MM.1S (cell line): ENCODE results near the gene KHDC1L.
"Not testable (repeated sequence)": the region's sequence is repeated elsewhere in the genome, so short reads cannot be mapped to it uniquely, and the experiment has no call there.

Source experiments
- DNase-seq: peaks from one replicate; pipeline ENCODE4 v3.0.0-alpha.2; 2015
- H2AFZ ChIP-seq: fragments of 300-600 bp; sonication (generic); 2 replicates; pipeline ENCODE4 v1.6.0; 2016; ENCODE audit warnings: antibody characterized with exemption, low read length
- H3F3A ChIP-seq: fragments of 300-600 bp; sonication (generic); 2 replicates; pipeline ENCODE4 v1.6.1; 2016; ENCODE audit warnings: mild to moderate bottlenecking, antibody characterized with exemption, low read length, moderate library complexity, mixed read lengths; ENCODE audit not compliant: insufficient read depth
- H3K27ac ChIP-seq: fragments of 300-600 bp; sonication (generic); 2 replicates; pipeline ENCODE4 v1.5.1; 2016; ENCODE audit warnings: mild to moderate bottlenecking, low read length
- H3K27me3 ChIP-seq: fragments of 300-600 bp; sonication (generic); replicated peaks from 2 replicates; pipeline ENCODE4 v1.6.0; 2016; ENCODE audit warnings: low read length; ENCODE audit not compliant: insufficient read depth
- H3K36me3 ChIP-seq: fragments of 300-600 bp; sonication (generic); replicated peaks from 2 replicates; pipeline ENCODE4 v1.6.1; 2016; ENCODE audit warnings: mild to moderate bottlenecking, low read length, mixed read lengths; ENCODE audit not compliant: insufficient read depth
- H3K4me1 ChIP-seq: fragments of 300-600 bp; sonication (generic); 2 replicates; pipeline ENCODE4 v1.6.1; 2016; ENCODE audit warnings: low read length, mixed read lengths
- H3K4me2 ChIP-seq: fragments of 300-600 bp; sonication (generic); 2 replicates; pipeline ENCODE4 v1.6.0; 2016; ENCODE audit warnings: low read depth, low read length
- H3K4me3 ChIP-seq: fragments of 300-600 bp; sonication (generic); 2 replicates; pipeline ENCODE4 v1.5.1; 2016; ENCODE audit warnings: low read length, mixed read lengths
- H3K79me2 ChIP-seq: fragments of 300-600 bp; sonication (generic); 2 replicates; pipeline ENCODE4 v1.6.1; 2016; ENCODE audit warnings: mixed run types, low read length, mixed read lengths
- H3K9ac ChIP-seq: fragments of 300-600 bp; sonication (generic); 2 replicates; pipeline ENCODE4 v1.6.1; 2016; ENCODE audit warnings: low read length, mixed read lengths
- H3K9me2 ChIP-seq: fragments of 300-600 bp; sonication (generic); replicated peaks from 2 replicates; pipeline ENCODE4 v1.6.1; 2016; ENCODE audit warnings: mild to moderate bottlenecking, low read length, mixed read lengths; ENCODE audit not compliant: insufficient read depth
- H3K9me3 ChIP-seq: fragments of 300-600 bp; sonication (generic); replicated peaks from 2 replicates; pipeline ENCODE4 v1.6.1; 2016; ENCODE audit warnings: mild to moderate bottlenecking, low read length, mixed read lengths; ENCODE audit not compliant: insufficient read depth
- H4K20me1 ChIP-seq: fragments of 300-600 bp; sonication (generic); 2 replicates; pipeline ENCODE4 v1.6.1; 2016; ENCODE audit warnings: mild to moderate bottlenecking, low read length, moderate library complexity, mixed read lengths; ENCODE audit not compliant: insufficient read depth
- CTCF ChIP-seq: fragments of 300-600 bp; sonication (generic); IDR thresholded peaks from 2 replicates; pipeline ENCODE4 v1.5.1; 2016; ENCODE audit warnings: antibody characterized with exemption, low read length, mixed read lengths
- EZH2 ChIP-seq: fragments of 300-600 bp; sonication (generic); optimal IDR thresholded peaks from 2 replicates; pipeline ENCODE3; 2017; ENCODE audit warnings: low read depth, mild to moderate bottlenecking, antibody characterized with exemption, low read length, mixed read lengths
- EZH2phosphoT487 ChIP-seq: fragments of 300-600 bp; sonication (generic); IDR thresholded peaks from 2 replicates; pipeline ENCODE4 v1.6.1; 2018; ENCODE audit warnings: antibody characterized with exemption, low read length

Gene KHDC1L

GRCh38 chr6:73203098-73203497 lies 22.2 kb downstream of the KHDC1L start:
- DNase-seq, result no peak
- H4K20me1 ChIP-seq, result no peaks in the 10 kb centered on the region
- no peak overlapping the region for H3K4me3 ChIP-seq
- no peaks in the 10 kb centered on the region for H3K36me3 ChIP-seq
- TF ChIP-seq CTCF (no peak), EZH2phosphoT487 (no peak), EZH2 (no peak)
- no peak overlapping the region for H3K4me2 ChIP-seq
- no peaks in the 10 kb centered on the region for H3K9me3 ChIP-seq
- no peak overlapping the region for H3K27ac ChIP-seq
- no peaks in the 10 kb centered on the region for H3K9me2 ChIP-seq
- no peaks in the 10 kb centered on the region for H3K27me3 ChIP-seq
- no peak overlapping the region for H3K9ac ChIP-seq
- no peaks in the 10 kb centered on the region for H3K79me2 ChIP-seq
- H3F3A ChIP-seq, result no peaks in the 10 kb centered on the region
- H3K4me1 ChIP-seq, result no peaks in the 10 kb centered on the region
- H2AFZ ChIP-seq, result no peak overlapping the region

GRCh38 chr6:73200735-73201134 lies 24.6 kb downstream of the KHDC1L start:
- no peak overlapping the region for H3K9ac ChIP-seq
- H3K36me3 ChIP-seq, result no peaks in the 10 kb centered on the region
- H3K27me3 ChIP-seq, result no peaks in the 10 kb centered on the region
- no peaks in the 10 kb centered on the region for H4K20me1 ChIP-seq
- H2AFZ ChIP-seq, result no peak overlapping the region
- no peak overlapping the region for H3K27ac ChIP-seq
- no peaks in the 10 kb centered on the region for H3K4me1 ChIP-seq
- no peaks in the 10 kb centered on the region for H3F3A ChIP-seq
- no peak overlapping the region for H3K4me2 ChIP-seq
- no peaks in the 10 kb centered on the region for H3K9me2 ChIP-seq
- no peak for DNase-seq
- H3K4me3 ChIP-seq, result no peak overlapping the region
- TF ChIP-seq EZH2phosphoT487, result no peak
- no peak for TF ChIP-seq EZH2
- no peak for TF ChIP-seq CTCF
- no peaks in the 10 kb centered on the region for H3K79me2 ChIP-seq
- H3K9me3 ChIP-seq, result no peaks in the 10 kb centered on the region

- Histone ChIP-seq H2AFZ (no peak overlapping the region), H3K4me1 (no peaks in the 10 kb centered on the region), H3K4me3 (no peak overlapping the region), H3F3A (no peaks in the 10 kb centered on the region), H3K79me2 (no peaks in the 10 kb centered on the region), H3K36me3 (no peaks in the 10 kb centered on the region), H3K9ac (no peak overlapping the region), H3K9me3 (no peaks in the 10 kb centered on the region), H3K27me3 (no peaks in the 10 kb centered on the region), H3K27ac (no peak overlapping the region), H3K9me2 (no peaks in the 10 kb centered on the region), H4K20me1 (no peaks in the 10 kb centered on the region), H3K4me2 (no peak overlapping the region)
- TF ChIP-seq EZH2phosphoT487, result no peak
- TF ChIP-seq CTCF, result no peak
- TF ChIP-seq EZH2, result no peak
- no peak for DNase-seq
Observed at GRCh38 chr6:73200247-73200646, 25.0 kb downstream of the KHDC1L start.

- H3K27ac ChIP-seq, result no peak overlapping the region
- no peaks in the 10 kb centered on the region for H3K4me1 ChIP-seq
- TF ChIP-seq EZH2phosphoT487 (no peak), CTCF (no peak), EZH2 (no peak)
- DNase-seq, result no peak
- no peak overlapping the region for H3K9ac ChIP-seq
- H3K9me3 ChIP-seq, result no peaks in the 10 kb centered on the region
- H2AFZ ChIP-seq, result no peak overlapping the region
- no peak overlapping the region for H3K4me2 ChIP-seq
- no peaks in the 10 kb centered on the region for H3K27me3 ChIP-seq
- H4K20me1 ChIP-seq, result no peaks in the 10 kb centered on the region
- H3K4me3 ChIP-seq, result no peak overlapping the region
- H3K9me2 ChIP-seq, result no peaks in the 10 kb centered on the region
- H3F3A ChIP-seq, result no peaks in the 10 kb centered on the region
- H3K36me3 ChIP-seq, result no peaks in the 10 kb centered on the region
- H3K79me2 ChIP-seq, result no peaks in the 10 kb centered on the region
Observed at GRCh38 chr6:73194744-73195143, 30.6 kb downstream of the KHDC1L start.

- not testable (repeated sequence) for DNase-seq, H3K9me3 ChIP-seq, H3K9ac ChIP-seq, H3K36me3 ChIP-seq, H4K20me1 ChIP-seq, H3F3A ChIP-seq, H3K27ac ChIP-seq, H3K4me1 ChIP-seq, H3K4me2 ChIP-seq, H3K27me3 ChIP-seq, H3K79me2 ChIP-seq, H3K4me3 ChIP-seq, H2AFZ ChIP-seq, H3K9me2 ChIP-seq
Observed at GRCh38 chr6:73193302-73193701, 32.0 kb downstream of the KHDC1L start.
